Peyer's patch (tissue), 4 donors: ENCODE results near the gene NRXN3. TPM values are rescaled to one million over a fixed set of nuclear protein-coding genes. Genes with fewer than 3 reads are reported as not detected.

ENCODE experiments used
- DNase-seq, 3 donors: peaks; one replicate each; pipeline ENCODE4 v3.0.0-alpha.2; 2017 to 2019
- H3K27ac ChIP-seq, 4 donors: fragments of 200-600 bp; sonication (generic); one replicate each; pipeline ENCODE4 v1.5.1; 2016 to 2019
- H3K27me3 ChIP-seq, 2 donors: fragments of 200-600 bp; sonication (generic); one replicate each; pipeline ENCODE4 v1.5.1; 2019
- H3K36me3 ChIP-seq, 3 donors: fragments of 200-600 bp; sonication (generic); one replicate each; pipeline ENCODE4 v1.5.1; 2016 to 2019
- H3K4me1 ChIP-seq, 4 donors: fragments of 200-600 bp; sonication (generic); one replicate each; pipeline ENCODE4 v1.5.1; 2016 to 2019
- H3K4me3 ChIP-seq, 4 donors: fragments of 200-600 bp; sonication (generic); 1 replicate in 3 of 4; 2 replicates in 1 of 4; pipeline ENCODE4 v1.5.1; 2016 to 2019; ENCODE audit warnings: mild to moderate bottlenecking in 1 of 4
- H3K9me3 ChIP-seq, 4 donors: fragments of 200-600 bp; sonication (generic); one replicate each; pipeline ENCODE4 v1.5.1; 2016 to 2019; ENCODE audit warnings: mild to moderate bottlenecking in 1 of 4
- POLR2A ChIP-seq, 2 donors: fragments of 450-650 bp; IDR thresholded peaks; one replicate each; pipeline ENCODE4 v1.5.1; 2017; ENCODE audit warnings: antibody characterized with exemption in 2 of 2, mild to moderate bottlenecking in 2 of 2, moderate library complexity in 2 of 2
- total RNA-seq, 4 donors: library from RNA; depleted of rRNA; stranded (reverse); fragments of >200 nt; gene quantifications; one replicate each; pipeline ENCODE4 v1.1.0, GENCODE V29; 2016
- TF ChIP-seq, protein P1 (sequence below), 6 experiments: fragments of 450-650 bp in 4 of 6; fragments of 200-600 bp in 2 of 6; sonication (generic) in 1 of 6; IDR thresholded peaks; one replicate each; pipeline ENCODE4 v1.5.1; 2017 to 2019; ENCODE audit warnings: antibody characterized with exemption in 6 of 6, mild to moderate bottlenecking in 3 of 6, moderate library complexity in 1 of 6

Gene NRXN3
- total RNA-seq, 4 donors from 2014 or later: 1.6 to 10.2 (median 4.4) TPM

DNA sequence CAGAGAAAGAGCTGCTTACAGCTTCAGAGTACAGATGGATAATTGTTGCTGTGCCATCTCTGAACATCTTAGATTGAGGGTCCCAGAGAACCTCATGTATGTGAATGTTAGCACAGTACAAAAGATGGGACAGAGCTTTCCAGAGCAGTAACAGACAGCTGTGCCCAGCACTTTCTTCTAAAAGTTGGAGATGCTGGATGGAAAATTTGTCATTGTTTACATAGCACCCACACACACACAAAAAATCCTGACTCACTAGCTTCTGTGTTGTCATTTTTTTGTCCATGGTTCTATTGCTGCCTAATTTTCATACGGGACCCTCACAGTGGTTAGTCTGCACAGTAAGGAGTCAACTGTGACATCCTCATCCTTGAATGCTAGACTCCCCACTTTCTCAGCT, 1666.4 kb downstream of the NRXN3 start:
- Histone ChIP-seq H3K9me3 (no peaks in the 10 kb centered on the region), H3K27ac (no peak overlapping the region)
- no peak for DNase-seq

GRCh38 chr14:79837699-79838098, 1667.5 kb downstream of the NRXN3 start:
- Histone ChIP-seq H3K4me3 (no peak overlapping the region), H3K27me3 (no peaks in the 10 kb centered on the region), H3K4me1 (no peaks in the 10 kb centered on the region), H3K36me3 (no peaks in the 10 kb centered on the region), H3K27ac (no peak overlapping the region), H3K9me3 (no peaks in the 10 kb centered on the region)
- DNase-seq: no peak
- TF ChIP-seq, protein P1, sequence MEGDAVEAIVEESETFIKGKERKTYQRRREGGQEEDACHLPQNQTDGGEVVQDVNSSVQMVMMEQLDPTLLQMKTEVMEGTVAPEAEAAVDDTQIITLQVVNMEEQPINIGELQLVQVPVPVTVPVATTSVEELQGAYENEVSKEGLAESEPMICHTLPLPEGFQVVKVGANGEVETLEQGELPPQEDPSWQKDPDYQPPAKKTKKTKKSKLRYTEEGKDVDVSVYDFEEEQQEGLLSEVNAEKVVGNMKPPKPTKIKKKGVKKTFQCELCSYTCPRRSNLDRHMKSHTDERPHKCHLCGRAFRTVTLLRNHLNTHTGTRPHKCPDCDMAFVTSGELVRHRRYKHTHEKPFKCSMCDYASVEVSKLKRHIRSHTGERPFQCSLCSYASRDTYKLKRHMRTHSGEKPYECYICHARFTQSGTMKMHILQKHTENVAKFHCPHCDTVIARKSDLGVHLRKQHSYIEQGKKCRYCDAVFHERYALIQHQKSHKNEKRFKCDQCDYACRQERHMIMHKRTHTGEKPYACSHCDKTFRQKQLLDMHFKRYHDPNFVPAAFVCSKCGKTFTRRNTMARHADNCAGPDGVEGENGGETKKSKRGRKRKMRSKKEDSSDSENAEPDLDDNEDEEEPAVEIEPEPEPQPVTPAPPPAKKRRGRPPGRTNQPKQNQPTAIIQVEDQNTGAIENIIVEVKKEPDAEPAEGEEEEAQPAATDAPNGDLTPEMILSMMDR (IDR thresholded peaks at IDR 0.05): no peak
- TF ChIP-seq POLR2A (IDR thresholded peaks at IDR 0.05): no peak

More for the DNA sequence above, 1666.4 kb downstream of the NRXN3 start:
- Histone ChIP-seq H3K4me1 (no peaks in the 10 kb centered on the region), H3K36me3 (no peaks in the 10 kb centered on the region), H3K4me3 (no peak overlapping the region), H3K27me3 (no peaks in the 10 kb centered on the region)
- no peak for TF ChIP-seq POLR2A (IDR thresholded peaks at IDR 0.05)
- TF ChIP-seq, protein P1 (IDR thresholded peaks at IDR 0.05): no peak

DNA sequence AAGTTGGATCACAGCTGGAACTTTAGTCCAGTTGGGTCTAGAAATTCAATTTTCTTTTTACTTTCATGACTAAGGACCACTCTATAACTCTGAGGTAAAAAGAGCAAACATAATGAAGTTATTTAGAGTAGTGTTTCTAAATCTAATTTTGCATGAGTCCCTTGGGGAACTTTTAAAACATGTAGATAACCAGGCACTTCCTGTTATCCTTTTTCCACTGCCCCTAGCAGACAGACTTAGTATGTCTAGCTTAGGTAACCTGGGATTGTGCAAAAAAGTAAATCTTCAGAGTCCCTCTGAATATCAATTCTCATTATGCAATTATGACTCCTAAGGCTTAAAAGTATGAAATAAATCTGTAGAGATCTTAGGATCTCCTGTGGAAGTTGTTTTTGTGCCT, 1669.9 kb downstream of the NRXN3 start:
- no peaks in the 10 kb centered on the region for H3K4me1 ChIP-seq
- no peak overlapping the region for H3K4me3 ChIP-seq
- TF ChIP-seq, protein P1 (IDR thresholded peaks at IDR 0.05): no peak
- TF ChIP-seq POLR2A (IDR thresholded peaks at IDR 0.05): no peak
- no peaks in the 10 kb centered on the region for H3K27me3 ChIP-seq
- H3K36me3 ChIP-seq: no peaks in the 10 kb centered on the region
- H3K27ac ChIP-seq: no peak overlapping the region
- H3K9me3 ChIP-seq: no peaks in the 10 kb centered on the region
- DNase-seq: no peak

- no peaks in the 10 kb centered on the region for H3K36me3 ChIP-seq
- H3K9me3 ChIP-seq: no peaks in the 10 kb centered on the region
- H3K27me3 ChIP-seq: no peaks in the 10 kb centered on the region
- H3K4me1 ChIP-seq: no peaks in the 10 kb centered on the region
- no peak for TF ChIP-seq POLR2A (IDR thresholded peaks at IDR 0.05)
- TF ChIP-seq, protein P1 (IDR thresholded peaks at IDR 0.05): no peak
- DNase-seq: no peak
- H3K27ac ChIP-seq: no peak overlapping the region
- no peak overlapping the region for H3K4me3 ChIP-seq
Observed at GRCh38 chr14:79840831-79841230, 1670.7 kb downstream of the NRXN3 start.

- H3K4me3 ChIP-seq: no peak overlapping the region
- no peak overlapping the region for H3K27ac ChIP-seq
- H3K9me3 ChIP-seq: no peaks in the 10 kb centered on the region
- no peaks in the 10 kb centered on the region for H3K4me1 ChIP-seq
- TF ChIP-seq POLR2A (IDR thresholded peaks at IDR 0.05): no peak
- TF ChIP-seq, protein P1 (IDR thresholded peaks at IDR 0.05): no peak
- no peak for DNase-seq
- H3K27me3 ChIP-seq: no peaks in the 10 kb centered on the region
- H3K36me3 ChIP-seq: no peaks in the 10 kb centered on the region
Observed at GRCh38 chr14:79841433-79841832, 1671.3 kb downstream of the NRXN3 start.

GRCh38 chr14:79842270-79842669, 1672.1 kb downstream of the NRXN3 start:
- DNase-seq: no peak
- Histone ChIP-seq H3K27ac (no peak overlapping the region), H3K27me3 (no peaks in the 10 kb centered on the region), H3K4me3 (no peak overlapping the region), H3K4me1 (no peaks in the 10 kb centered on the region), H3K36me3 (no peaks in the 10 kb centered on the region), H3K9me3 (no peaks in the 10 kb centered on the region)
- no peak for TF ChIP-seq POLR2A (IDR thresholded peaks at IDR 0.05)
- TF ChIP-seq, protein P1 (IDR thresholded peaks at IDR 0.05): no peak
